BE2C (cell line): ENCODE data around the gene DHRS2.

ENCODE experiments used
- DNase-seq: peaks from one replicate; pipeline ENCODE4 v3.0.0-alpha.2; 2020
- H3K27me3 ChIP-seq: fragments of 250-450 bp; sonication (Bioruptor Pico); 2 replicates; pipeline ENCODE4 v1.5.1; 2020; ENCODE audit warnings: mild to moderate bottlenecking
- H3K36me3 ChIP-seq: fragments of 250-450 bp; sonication (Bioruptor Pico); 2 replicates; pipeline ENCODE4 v1.5.1; 2020; ENCODE audit warnings: mild to moderate bottlenecking
- H3K4me1 ChIP-seq: fragments of 250-450 bp; sonication (Bioruptor Pico); 2 replicates; pipeline ENCODE4 v1.5.1; 2020
- H3K4me3 ChIP-seq: 2 replicates; pipeline ENCODE4 v1.5.1; 2011; ENCODE audit warnings: low read depth, low read length
- H3K9me3 ChIP-seq: fragments of 250-450 bp; sonication (Bioruptor Pico); 2 replicates; pipeline ENCODE4 v1.5.1; 2020
- TF ChIP-seq, protein P1 (sequence below): IDR thresholded peaks from 2 replicates; pipeline ENCODE4 v1.5.1; 2012; ENCODE audit warnings: mild to moderate bottlenecking, low read depth, low read length

The DHRS2 gene

DNA sequence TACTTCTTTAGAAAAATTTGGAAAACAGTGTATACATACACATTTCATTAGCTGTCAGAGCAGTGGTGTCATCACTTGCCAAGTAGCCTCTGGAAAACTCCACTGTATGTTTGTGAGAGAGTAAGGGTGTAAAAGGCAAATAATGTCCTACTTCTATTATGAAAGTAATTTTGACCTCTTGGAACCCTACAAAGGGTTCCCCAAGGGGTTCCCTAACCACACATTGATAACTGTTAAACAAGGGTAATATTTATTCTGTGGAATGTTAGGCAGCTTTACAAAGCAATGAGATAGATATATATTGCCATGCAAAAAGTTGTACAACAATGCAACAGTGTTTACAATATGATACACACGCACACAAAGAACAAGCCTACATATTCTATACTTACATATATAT, 18.6 kb upstream of the DHRS2 start:
- Histone ChIP-seq H3K9me3 (no peaks in the 10 kb centered on the region), H3K4me1 (no peaks in the 10 kb centered on the region), H3K36me3 (no peaks in the 10 kb centered on the region), H3K4me3 (no peak overlapping the region), H3K27me3 (peaks cover 6% of the 10 kb centered on the region; the same call in 1 of the 2 replicates)
- no peak for DNase-seq
- TF ChIP-seq, protein P1, sequence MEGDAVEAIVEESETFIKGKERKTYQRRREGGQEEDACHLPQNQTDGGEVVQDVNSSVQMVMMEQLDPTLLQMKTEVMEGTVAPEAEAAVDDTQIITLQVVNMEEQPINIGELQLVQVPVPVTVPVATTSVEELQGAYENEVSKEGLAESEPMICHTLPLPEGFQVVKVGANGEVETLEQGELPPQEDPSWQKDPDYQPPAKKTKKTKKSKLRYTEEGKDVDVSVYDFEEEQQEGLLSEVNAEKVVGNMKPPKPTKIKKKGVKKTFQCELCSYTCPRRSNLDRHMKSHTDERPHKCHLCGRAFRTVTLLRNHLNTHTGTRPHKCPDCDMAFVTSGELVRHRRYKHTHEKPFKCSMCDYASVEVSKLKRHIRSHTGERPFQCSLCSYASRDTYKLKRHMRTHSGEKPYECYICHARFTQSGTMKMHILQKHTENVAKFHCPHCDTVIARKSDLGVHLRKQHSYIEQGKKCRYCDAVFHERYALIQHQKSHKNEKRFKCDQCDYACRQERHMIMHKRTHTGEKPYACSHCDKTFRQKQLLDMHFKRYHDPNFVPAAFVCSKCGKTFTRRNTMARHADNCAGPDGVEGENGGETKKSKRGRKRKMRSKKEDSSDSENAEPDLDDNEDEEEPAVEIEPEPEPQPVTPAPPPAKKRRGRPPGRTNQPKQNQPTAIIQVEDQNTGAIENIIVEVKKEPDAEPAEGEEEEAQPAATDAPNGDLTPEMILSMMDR, result no peak

DNA sequence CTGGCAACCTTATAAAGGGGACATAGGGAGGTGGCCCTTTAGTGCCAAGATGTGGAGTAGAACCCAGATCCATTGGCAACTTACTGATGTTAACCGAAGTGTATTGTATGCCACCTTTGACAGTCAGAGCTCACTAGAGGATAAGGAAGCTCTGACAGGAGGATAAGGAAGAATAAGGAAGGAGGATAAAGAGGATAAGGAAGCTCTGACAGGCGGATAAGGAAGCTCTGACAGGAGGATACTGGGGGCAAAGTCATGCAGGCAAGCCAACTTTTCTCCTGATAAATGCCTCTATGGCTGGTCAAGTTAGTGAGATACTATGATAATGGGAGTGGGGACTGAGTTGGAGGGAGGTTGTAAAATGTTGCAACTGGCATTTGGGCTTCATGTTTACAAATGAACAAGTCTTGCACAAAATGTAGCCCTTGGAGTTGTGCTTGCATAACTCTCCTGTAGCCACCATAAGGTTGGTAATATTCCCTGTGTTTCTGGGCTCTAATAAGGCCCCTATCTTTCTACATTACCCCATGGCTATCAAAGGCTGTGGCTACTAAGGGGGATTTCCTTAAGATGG, 17.7 kb upstream of the DHRS2 start:
- no peak overlapping the region for H3K4me3 ChIP-seq
- TF ChIP-seq, protein P1, result no peak
- no peaks in the 10 kb centered on the region; the same call in 1 of the 2 replicates for H3K9me3 ChIP-seq
- H3K36me3 ChIP-seq, result no peaks in the 10 kb centered on the region
- DNase-seq, result no peak
- H3K27me3 ChIP-seq, result peaks cover under 1% of the 10 kb centered on the region; the same call in 1 of the 2 replicates
- H3K4me1 ChIP-seq, result no peaks in the 10 kb centered on the region

DNA sequence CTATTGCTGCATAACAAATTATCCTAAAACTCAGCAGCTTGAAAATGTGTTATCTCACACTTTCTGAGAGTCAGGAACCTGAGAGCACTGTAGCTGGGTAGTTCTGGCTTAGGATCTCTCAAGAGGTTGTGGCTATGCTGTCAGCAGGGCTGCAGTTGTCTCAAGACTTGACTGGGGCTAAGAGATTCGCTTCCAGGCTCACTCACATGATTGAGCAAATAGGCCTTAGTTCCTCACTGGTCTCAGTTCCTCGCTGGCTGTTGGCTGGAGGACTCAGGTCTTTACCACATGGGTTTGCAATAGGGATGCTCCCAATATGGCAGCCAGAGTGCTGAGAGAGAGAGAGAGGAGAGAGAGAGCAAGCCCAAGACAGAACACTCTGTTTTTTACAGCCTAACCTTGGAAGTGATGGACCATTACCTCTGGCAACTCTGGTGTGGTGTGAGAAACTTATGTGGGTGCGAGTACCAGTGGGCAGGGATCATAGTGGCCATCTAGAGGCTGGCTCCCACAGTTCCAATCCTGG, 15.9 kb upstream of the DHRS2 start:
- H3K4me1 ChIP-seq, result no peaks in the 10 kb centered on the region
- no peaks in the 10 kb centered on the region for H3K27me3 ChIP-seq
- no peak overlapping the region for H3K4me3 ChIP-seq
- TF ChIP-seq, protein P1, result no peak
- no peak for DNase-seq
- no peaks in the 10 kb centered on the region; the same call in none of the 2 replicates for H3K9me3 ChIP-seq
- H3K36me3 ChIP-seq, result no peaks in the 10 kb centered on the region

DNA sequence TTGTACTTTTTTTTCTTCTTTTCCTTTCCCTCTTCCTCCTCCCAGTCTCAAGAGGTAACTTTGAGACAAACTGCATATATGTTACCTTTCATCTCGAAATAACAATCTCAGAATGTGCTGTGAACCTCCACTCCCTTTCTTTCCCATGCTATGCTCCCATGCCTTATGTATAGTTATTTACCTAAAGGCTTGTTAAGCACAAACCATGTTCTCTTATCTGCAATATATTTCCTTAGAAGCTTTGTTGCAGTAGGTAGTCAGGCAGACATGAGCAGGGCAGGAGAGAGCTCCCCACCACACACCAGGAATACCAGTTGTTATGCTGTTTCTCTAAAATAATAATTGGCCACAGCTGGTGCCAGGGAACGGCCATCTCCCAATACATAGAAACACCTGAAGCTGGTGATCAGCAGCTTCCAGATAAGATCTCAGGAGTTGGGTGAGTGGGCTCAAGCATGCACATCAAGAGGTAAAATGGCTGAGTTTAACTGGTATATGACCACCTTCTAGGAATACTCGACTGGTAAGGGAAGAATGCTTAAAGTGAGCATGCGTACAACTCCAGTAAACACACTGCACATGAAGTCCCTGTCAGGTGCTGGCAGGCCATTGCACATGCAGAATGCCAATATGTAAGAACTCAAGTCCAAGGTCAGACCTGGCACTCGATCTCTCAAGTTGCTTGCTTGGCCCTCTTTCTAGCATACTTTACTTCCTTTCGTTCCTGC, 14.8 kb upstream of the DHRS2 start:
- H3K9me3 ChIP-seq, result no peaks in the 10 kb centered on the region; the same call in none of the 2 replicates
- H3K27me3 ChIP-seq, result no peaks in the 10 kb centered on the region
- no peak for DNase-seq
- no peaks in the 10 kb centered on the region for H3K4me1 ChIP-seq
- TF ChIP-seq, protein P1, result no peak
- H3K4me3 ChIP-seq, result no peak overlapping the region
- no peaks in the 10 kb centered on the region for H3K36me3 ChIP-seq

DNA sequence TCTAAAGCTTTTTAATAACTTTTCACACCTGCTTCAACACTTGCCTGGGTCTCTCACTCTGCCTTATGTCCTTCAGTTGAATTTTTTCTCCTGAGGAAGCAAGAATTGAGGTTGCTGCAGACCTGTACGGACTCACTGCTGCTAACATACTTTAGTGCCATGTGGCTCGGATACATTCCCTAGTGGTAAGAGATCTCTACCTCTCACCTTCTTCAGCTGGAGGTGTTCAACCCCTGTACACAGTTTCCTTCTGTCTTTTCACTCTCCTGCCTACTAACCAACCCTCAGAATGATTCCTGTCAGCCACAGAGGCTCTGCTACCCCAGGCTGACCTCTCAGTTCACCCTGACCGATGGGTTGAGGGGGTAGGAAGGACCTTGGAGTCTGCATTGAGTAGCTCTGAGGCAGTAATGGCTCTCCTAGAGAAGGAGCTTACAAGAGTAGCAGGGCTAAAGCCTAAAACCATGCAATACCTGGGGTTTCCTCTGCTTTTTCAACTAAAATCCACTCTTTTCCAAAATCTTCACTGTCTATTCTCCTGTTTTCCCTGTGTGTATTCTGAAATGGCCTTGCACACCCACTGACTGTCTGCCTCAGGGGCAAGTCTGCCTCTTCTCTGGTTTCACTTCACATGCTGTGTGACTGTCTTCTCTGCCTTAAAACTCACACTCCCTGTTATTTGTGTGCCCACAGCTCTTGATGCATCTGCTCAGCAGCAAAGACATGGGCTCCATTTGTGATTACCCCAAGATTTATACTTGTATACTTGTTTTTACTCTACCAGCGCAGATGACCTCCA, 14.0 kb upstream of the DHRS2 start:
- no peaks in the 10 kb centered on the region for H3K27me3 ChIP-seq
- H3K9me3 ChIP-seq, result no peaks in the 10 kb centered on the region; the same call in none of the 2 replicates
- no peaks in the 10 kb centered on the region for H3K4me1 ChIP-seq
- TF ChIP-seq, protein P1, result no peak
- H3K36me3 ChIP-seq, result no peaks in the 10 kb centered on the region
- no peak overlapping the region for H3K4me3 ChIP-seq
- no peak for DNase-seq
